Sciatic nerve (tissue), 2 donors: ENCODE measurements around the gene ROPN1. TPM values are rescaled to one million over a fixed set of nuclear protein-coding genes. Genes with fewer than 3 reads are reported as not detected.
"Not testable (repeated sequence)": the region's sequence is repeated elsewhere in the genome, so short reads cannot be mapped to it uniquely, and the experiment has no call there.

Experiments
- ATAC-seq: fragments of 200-7000 bp; cut with Tn5 transposase; one replicate; pipeline ENCODE4 v1.9.1; 2020; ENCODE audit warnings: mild to moderate bottlenecking, moderate library complexity
- DNase-seq: peaks from one replicate; pipeline ENCODE4 v3.0.0-alpha.2; 2020; ENCODE audit warnings: low spot score
- intact Hi-C: fragments of 100-400 bp; cut with DNase I; formaldehyde crosslinking; loops from one replicate; pipeline ENCODE4 v1.14.2; 2022
- total RNA-seq: library from RNA; stranded (reverse); fragmentation: NEBNext Ultra II Directional; extraction: Animal tissue kit (Norgen Biotek cat#: 25700); gene quantifications from one replicate; pipeline ENCODE4 v1.2.1, GENCODE V29; 2021
- donor health status: DM: no; HTN: no; CAD: no.
- donor health status: DM: no; HTN: no; CAD: no.

The ROPN1 gene
- total RNA-seq: not detected

GRCh38 chr3:123991730-123992588 lies at the start of gene ROPN1:
TSS of gene ROPN1 (minus strand) at chr3:123992124. CDS start at chr3:123980481, 11,643 bp downstream.
- intact Hi-C loops, DNase-seq: not testable (repeated sequence)
- ATAC-seq: peak; percentile 87

DNA sequence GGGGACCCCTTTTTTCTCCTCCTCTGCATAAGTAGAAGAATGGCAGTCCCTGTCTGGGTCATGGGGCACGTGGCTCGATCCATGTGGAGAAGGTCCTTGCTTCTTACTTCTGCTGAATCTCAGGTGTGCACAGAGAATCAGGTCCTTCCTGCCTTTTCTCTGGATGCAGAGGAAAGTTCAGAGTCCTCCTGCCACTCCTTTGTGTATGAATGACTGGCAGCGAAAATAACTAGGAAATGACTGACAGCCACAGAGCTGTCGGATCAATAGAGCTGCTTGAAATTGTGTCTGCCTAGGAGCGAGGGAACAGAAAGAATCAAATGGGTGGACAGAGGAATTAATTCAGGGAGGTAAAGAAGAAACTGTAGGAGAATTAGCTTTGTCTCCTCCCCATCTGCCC lies 49.6 kb upstream of the ROPN1 start:
- intact Hi-C loops: no loop called here
- DNase-seq (no peak), ATAC-seq (no peak)

DNA sequence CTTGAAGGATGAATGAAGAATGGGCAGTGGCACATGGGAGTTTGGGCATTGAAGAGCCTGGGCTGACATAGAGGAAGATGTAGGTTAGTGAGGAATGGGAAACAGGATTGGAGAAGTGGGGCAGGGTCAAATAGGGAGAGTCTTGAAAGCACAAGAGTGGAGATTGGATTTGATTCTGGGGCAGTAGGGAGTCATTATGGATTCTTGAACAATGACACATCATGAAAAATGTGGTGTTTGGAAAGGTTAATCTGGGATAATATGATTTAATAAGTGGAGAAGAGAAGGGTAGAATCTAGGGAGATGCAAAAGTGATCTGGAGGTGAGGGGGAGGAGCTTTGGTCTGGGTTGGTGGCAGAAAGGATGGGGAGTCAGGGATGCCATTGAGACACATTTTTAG lies 45.4 kb upstream of the ROPN1 start:
- intact Hi-C loops: no loop called here
- DNase-seq (no peak), ATAC-seq (no peak)

DNA sequence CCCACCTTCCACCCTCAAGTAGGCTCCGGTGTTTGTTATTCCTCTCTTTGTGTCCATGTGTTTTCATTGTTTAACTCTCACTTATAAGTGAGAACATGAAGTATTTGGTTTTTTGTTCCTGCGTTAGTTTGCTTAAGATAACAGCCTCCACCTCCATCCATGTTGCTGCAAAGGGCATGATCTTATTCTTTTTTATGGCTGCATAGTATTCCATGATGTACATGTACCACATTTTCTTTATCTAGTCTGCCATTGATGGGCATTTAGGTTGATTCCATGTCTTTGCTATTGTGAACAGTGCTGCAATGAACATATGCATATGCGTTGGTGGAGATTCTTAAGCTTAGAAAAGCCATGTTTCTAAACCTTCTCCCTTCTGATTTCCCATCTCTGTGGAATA lies 44.3 kb upstream of the ROPN1 start:
- ATAC-seq, DNase-seq, intact Hi-C loops: not testable (repeated sequence)

DNA sequence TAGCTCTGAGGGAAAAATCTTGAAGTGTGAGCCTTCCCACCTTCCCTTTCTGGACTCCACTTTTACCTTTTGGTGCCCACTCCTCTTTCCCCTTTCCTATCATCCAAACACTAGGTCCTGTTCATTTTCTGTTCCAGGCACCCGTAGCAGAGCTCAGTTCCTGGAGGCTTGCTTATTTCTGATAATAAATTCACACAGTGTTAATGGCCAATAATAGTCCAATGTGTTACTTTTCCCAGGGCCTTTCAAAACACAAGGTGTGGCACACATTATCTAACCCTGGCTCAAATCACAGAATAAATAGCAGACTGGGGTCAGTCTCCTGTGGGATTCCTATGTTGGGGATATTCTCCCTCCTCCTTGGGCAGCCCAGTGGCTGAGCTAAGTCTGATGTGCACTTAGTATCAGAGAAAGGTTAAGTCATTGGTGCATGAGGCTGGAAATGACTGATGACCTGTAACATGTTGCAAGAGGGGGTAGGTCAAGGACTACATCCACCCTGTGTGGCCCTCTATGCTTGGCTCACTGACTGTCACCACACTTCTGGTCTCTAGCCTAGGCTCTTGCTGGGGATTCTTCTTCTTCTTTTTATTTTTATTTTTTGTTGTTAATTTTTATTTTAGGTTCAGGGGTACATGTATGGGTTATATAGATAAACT lies 43.7 kb upstream of the ROPN1 start:
- no peak for DNase-seq
- intact Hi-C loops: no loop called here
- no peak for ATAC-seq

GRCh38 chr3:124034844-124035152 lies 42.9 kb upstream of the ROPN1 start:
- ATAC-seq: no peak
- no peak for DNase-seq
- intact Hi-C loops: no loop called here

DNA sequence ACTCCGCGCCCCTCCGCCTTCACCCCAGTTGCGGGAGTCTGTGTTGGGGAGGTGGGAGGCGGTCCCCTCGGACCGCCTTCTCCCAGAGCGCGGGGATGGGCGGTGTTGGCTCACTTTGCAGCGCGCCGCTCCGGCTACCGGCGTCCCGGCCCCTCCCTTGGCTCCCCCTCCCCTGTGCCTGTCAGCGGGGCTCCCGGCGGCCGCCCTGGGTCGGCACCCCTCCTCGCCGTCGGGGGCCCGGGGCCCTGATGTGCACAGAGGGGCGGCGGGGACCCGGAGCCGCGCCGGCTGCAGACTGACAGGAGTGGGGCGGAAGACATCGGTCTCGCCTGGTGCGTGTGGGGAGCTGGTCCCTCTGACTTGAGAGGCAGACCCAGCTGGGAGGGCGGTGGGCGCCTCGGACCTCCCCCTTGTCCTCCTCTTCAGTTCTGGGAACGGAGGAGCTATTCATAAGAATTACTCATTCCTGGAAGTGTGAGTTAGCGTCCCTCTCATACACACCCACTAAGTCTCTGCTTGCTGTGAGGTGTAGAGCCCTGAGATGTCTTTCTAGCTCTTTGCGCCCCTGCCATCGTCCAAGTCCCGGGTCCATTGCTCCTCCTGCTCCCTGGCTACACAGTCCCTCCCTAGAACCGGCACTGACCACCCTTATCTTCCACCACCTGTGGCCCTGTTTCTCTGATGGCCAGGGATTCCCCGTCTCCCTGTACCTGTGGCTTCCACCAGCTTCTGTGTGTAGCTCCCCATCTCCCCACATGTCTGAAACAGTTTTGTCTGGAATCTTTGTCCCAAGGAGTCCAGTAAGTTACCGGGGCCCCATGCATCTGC lies 42.3 kb upstream of the ROPN1 start:
- DNase-seq: no peak
- intact Hi-C loops: no loop called here
- peak; percentile 15 for ATAC-seq

GRCh38 chr3:124033360-124034015 lies 41.6 kb upstream of the ROPN1 start, which contains the start of gene KALRN:
TSS of gene KALRN (plus strand) at chr3:124033369.
- ATAC-seq (no peak), DNase-seq (peak; percentile 63)
- intact Hi-C loops: no loop called here

GRCh38 chr3:124032881-124033359 lies 41.0 kb upstream of the ROPN1 start:
- peak; percentile 97 for ATAC-seq
- intact Hi-C loops: no loop called here

DNA sequence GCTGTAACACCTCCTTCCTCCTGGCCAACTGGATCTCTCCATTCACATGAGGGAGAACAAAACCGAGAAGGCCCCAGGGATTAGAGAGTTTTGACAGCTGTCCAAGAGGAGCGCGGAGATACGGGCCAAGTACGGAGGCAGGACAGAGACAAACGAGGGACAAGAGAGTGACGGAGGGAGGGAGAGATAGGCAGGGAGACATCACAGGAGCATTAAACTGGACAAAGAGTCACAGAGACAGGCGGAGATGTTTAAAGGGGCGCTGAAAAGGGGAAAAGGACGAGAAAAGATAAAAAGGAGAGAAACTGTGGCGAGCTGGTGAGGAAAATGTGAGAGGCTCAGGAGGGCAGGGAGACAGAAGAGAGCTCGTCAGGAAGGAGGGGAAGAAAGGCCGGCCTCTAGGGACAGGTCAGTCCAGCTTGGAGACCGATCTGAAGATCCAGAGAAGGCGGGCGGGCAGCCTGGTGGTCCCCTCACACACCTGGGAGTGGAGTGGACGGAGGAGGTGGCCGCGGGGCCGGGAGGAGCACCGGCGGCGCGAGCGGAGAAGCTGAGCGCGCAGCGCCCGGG lies 40.5 kb upstream of the ROPN1 start:
- DNase-seq (peak; percentile 61), ATAC-seq (peak; percentile 44)
- intact Hi-C loops: no loop called here

More at GRCh38 chr3:124032881-124033359, 41.0 kb upstream of the ROPN1 start:
- peak; percentile 92 for DNase-seq

DNA sequence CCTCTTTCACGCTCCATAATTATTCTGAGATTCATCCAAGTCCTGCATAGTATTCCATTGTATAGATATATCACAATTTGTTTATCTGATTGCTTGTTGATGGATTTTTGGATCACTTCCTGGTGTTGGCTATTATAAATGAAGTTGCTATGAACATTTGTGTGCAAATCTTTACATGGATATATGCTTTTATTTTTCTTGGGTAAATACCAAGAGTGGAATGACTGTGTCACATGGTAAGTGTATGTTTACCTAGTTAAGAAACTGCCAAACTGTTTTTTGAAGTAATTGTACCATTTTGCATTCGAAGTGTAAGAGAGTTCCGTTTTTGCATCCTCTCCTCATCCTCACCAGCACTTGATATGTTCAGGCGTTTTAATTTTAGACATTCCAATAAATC lies 34.6 kb upstream of the ROPN1 start:
- ATAC-seq: no peak
- intact Hi-C loops: no loop called here

DNA sequence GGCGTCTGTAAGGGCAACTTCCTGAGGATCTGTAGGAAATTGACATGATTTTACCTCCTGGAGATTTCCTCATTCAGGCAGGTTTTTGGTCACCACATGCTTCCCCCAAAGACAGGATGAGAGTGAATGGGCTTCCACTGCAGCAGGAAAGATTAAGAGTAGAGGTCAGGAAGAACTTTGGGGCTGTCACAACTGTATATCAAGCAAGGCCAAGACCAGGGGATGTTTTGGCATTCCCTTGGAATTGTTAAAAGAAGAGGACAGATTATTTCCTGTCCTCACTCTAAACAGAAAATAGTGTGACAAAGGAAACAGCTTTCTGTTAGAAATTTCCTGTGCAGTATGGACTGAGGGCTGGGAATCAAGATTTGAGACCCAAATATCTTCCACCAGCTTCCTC lies 31.6 kb upstream of the ROPN1 start:
- ATAC-seq, DNase-seq, intact Hi-C loops: not testable (repeated sequence)

More for the DNA sequence above, 34.6 kb upstream of the ROPN1 start:
- no peak for DNase-seq

- DNase-seq (no peak), ATAC-seq (no peak)
- intact Hi-C loops: no loop called here
These were observed 27.4 kb upstream of the ROPN1 start for GRCh38 chr3:124019291-124019690.

DNA sequence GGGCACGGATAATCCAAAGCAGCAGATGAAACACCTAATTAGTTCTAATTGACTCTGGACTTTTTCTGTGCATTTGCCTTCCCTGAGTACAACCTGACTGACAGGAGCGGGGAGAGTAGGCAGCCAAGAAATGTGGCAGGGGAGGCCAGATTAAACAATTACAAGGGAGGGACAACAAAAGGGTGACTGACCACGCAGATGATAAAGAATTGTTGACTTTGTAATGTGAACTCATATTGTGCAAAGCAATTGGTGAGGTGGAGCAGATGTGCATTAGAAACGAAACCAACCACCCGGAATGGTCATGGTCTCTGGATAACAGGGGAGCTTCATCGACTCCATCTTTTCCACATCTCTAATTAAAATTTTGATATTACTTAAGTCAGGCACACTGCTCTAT lies 25.6 kb upstream of the ROPN1 start:
- DNase-seq, intact Hi-C loops, ATAC-seq: not testable (repeated sequence)

GRCh38 chr3:124016483-124016882 lies 24.6 kb upstream of the ROPN1 start:
- intact Hi-C loops, DNase-seq: not testable (repeated sequence)
- peak; percentile 96 for ATAC-seq

- intact Hi-C loops: no loop called here
- DNase-seq (no peak), ATAC-seq (no peak)
These were observed 22.5 kb upstream of the ROPN1 start for GRCh38 chr3:124014366-124014942.

DNA sequence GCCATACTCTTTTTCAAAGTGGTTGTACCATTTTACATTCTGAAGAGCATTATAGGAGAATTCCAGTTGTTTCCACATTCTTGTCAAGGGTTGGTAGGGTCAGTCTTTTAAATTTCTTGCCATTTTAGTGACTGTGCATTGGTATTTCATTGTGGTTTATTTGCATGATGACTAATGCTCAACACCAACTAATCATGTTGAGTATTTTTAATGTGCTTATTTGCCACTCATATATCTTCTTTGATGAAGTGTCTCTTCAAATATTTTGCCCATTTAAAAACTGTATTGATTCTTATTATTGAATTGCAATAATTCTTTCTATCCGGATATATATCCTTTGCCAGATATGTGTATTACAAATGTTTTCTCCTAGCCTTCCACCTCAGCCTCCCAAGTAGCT lies 16.4 kb upstream of the ROPN1 start:
- not testable (repeated sequence) for ATAC-seq

DNA sequence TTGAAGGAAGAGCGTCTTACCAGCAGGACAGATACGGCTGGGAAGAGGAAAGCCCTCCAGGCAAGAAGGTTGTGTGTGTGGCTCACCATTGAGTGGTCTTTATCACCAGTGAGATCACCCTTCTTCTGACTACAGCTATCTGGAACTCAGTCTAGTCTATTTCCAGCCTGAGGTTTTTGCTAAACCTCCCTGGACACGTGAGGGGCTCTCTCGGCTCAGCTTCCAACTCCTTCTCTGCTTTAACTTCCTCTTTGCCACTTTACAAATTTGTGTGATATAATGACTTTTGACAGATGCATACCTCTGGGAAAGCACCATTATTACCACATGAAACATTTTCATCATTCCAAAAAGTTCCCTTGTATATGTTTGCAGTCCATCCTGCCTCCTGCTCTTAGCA lies 15.3 kb upstream of the ROPN1 start:
- no peak for DNase-seq
- intact Hi-C loops: no loop called here
- ATAC-seq: no peak

More for the DNA sequence above, 16.4 kb upstream of the ROPN1 start:
- intact Hi-C loops, DNase-seq: not testable (repeated sequence)
